Measurements from ENCODE around the gene ZNF331.

The ZNF331 gene

DNA sequence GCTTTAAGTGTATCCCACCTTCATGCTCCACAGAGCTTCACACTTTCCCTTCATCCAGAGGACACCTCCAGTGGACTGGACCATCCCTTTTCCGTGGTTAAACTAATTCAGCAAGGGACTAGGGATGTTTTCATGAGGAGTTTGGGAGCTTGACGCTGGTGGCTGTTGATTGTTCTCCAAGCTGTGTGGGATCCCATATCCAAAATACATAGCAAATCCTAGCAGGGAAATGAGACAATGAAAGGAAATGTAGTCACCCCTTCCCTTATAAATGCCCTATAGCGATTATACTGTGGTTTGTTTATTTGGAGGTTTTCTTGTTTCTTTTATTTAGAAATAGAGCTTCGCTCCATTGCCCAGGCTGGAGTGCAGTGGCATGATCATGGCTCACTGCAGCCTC lies 62.3 kb downstream of the ZNF331 start:
- Histone ChIP-seq H3K27ac (ENCODE audit: low read length, poor library complexity, severe bottlenecking) (no peak overlapping the region), H3K9me3 (ENCODE audit: control insufficient read depth, low read length) (peaks cover 9% of the 10 kb centered on the region), H2BK15ac (ENCODE audit: low read depth, poor library complexity, severe bottlenecking) (no peak overlapping the region), H2BK120ac (ENCODE audit: low read depth, low read length) (no peak overlapping the region), H3K27me3 (ENCODE audit: control insufficient read depth in 1 of 2, insufficient read depth in 1 of 2, low read length in 2 of 2) (no peaks in the 10 kb centered on the region), H3K18ac (ENCODE audit: low read depth in 1 of 2, low read length in 2 of 2) (no peak overlapping the region), H2AFZ (ENCODE audit: low read depth, low read length) (no peak overlapping the region), H3K4me2 (ENCODE audit: low read length, poor library complexity, severe bottlenecking) (no peak overlapping the region), H3K4ac (ENCODE audit: low read depth in 1 of 2, low read length in 2 of 2) (no peak overlapping the region), H4K8ac (ENCODE audit: low read length) (no peak overlapping the region), H3K79me1 (replicated peaks; ENCODE audit: low read length, poor library complexity, severe bottlenecking) (no peaks in the 10 kb centered on the region), H2AK5ac (ENCODE audit: low read length, severe bottlenecking) (no peak overlapping the region), H3K9ac (ENCODE audit: low read length) (no peak overlapping the region), H3K36me3 (ENCODE audit: control insufficient read depth in 1 of 2, insufficient read depth in 2 of 2, low read depth in 1 of 2, low read length in 2 of 2) (no peaks in the 10 kb centered on the region), H3K4me3 (ENCODE audit: insufficient read depth in 1 of 2, low read depth in 1 of 2, low read length in 2 of 2) (no peak overlapping the region), H3K14ac (ENCODE audit: low read length in 2 of 2) (no peak overlapping the region), H2BK12ac (ENCODE audit: low read length in 2 of 2) (no peak overlapping the region), H3K23ac (ENCODE audit: low read length in 2 of 2) (no peak overlapping the region), H2BK5ac (ENCODE audit: low read depth, low read length, poor library complexity, severe bottlenecking) (no peak overlapping the region), H4K91ac (ENCODE audit: low read length) (no peak overlapping the region), H3K4me1 (ENCODE audit: control insufficient read depth, insufficient read depth, low read depth, low read length) (no peaks in the 10 kb centered on the region)
- WGBS, result 95% methylated on average over 1 of the region's 4 CpGs
- no peak for DNase-seq

DNA sequence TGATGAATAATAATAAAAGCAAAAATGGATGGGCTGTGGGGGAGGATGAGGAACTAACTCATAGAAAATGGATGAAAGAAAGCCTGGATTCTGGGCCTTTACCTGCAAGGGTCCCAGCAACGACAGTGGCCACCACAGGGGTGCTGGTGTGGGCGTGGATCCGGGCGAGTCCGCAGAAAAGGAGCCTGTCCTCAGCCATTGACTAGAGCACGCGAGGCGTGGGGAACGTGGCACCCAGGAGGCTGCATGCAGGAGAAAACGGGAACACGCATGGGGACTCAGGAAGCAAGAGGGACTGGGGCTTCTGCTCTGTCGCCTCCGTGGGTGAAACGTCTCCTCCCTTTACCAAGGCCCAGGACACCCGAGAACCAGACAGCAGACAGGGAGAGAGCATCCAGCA lies 68.1 kb downstream of the ZNF331 start:
- Histone ChIP-seq H3K27me3 (ENCODE audit: control insufficient read depth in 1 of 2, insufficient read depth in 1 of 2, low read length in 2 of 2) (no peaks in the 10 kb centered on the region), H2AFZ (ENCODE audit: low read depth, low read length) (no peak overlapping the region), H3K9ac (ENCODE audit: low read length) (no peak overlapping the region), H2BK12ac (ENCODE audit: low read length in 2 of 2) (no peak overlapping the region), H3K4me2 (ENCODE audit: low read length, poor library complexity, severe bottlenecking) (no peak overlapping the region), H3K79me1 (replicated peaks; ENCODE audit: low read length, poor library complexity, severe bottlenecking) (no peaks in the 10 kb centered on the region), H2BK120ac (ENCODE audit: low read depth, low read length) (no peak overlapping the region), H4K8ac (ENCODE audit: low read length) (no peak overlapping the region), H3K18ac (ENCODE audit: low read depth in 1 of 2, low read length in 2 of 2) (no peak overlapping the region), H4K91ac (ENCODE audit: low read length) (no peak overlapping the region), H3K23ac (ENCODE audit: low read length in 2 of 2) (no peak overlapping the region), H3K4ac (ENCODE audit: low read depth in 1 of 2, low read length in 2 of 2) (no peak overlapping the region), H3K4me3 (ENCODE audit: insufficient read depth in 1 of 2, low read depth in 1 of 2, low read length in 2 of 2) (no peak overlapping the region), H2BK5ac (ENCODE audit: low read depth, low read length, poor library complexity, severe bottlenecking) (no peak overlapping the region), H2AK5ac (ENCODE audit: low read length, severe bottlenecking) (no peak overlapping the region), H2BK15ac (ENCODE audit: low read depth, poor library complexity, severe bottlenecking) (no peak overlapping the region), H3K14ac (ENCODE audit: low read length in 2 of 2) (no peak overlapping the region), H3K9me3 (ENCODE audit: control insufficient read depth, low read length) (peaks cover 5% of the 10 kb centered on the region), H3K27ac (ENCODE audit: low read length, poor library complexity, severe bottlenecking) (no peak overlapping the region), H3K36me3 (ENCODE audit: control insufficient read depth in 1 of 2, insufficient read depth in 2 of 2, low read depth in 1 of 2, low read length in 2 of 2) (no peaks in the 10 kb centered on the region), H3K4me1 (ENCODE audit: control insufficient read depth, insufficient read depth, low read depth, low read length) (no peaks in the 10 kb centered on the region)
- no peak for DNase-seq
- WGBS, result 89% methylated on average over 15 of the region's 15 CpGs

DNA sequence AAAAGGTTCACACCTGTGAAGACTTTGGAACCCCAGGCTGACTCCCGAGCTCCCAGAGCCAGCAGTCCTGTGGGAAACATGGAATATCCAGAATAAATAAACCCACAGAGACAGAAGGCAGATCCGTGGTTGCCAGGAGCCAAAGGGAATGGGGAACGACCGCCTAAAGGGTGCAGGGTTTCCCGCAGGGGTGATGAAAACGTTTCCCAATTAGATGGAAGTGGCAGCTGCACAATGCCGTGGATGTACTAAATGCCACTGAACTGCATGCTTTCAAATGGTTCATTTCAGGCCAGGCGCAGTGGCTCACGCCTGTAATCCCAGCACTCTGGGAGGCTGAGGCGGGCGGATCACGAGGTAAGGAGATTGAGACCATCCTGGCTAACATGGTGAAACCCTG lies 70.4 kb downstream of the ZNF331 start:
- Histone ChIP-seq H3K27me3 (ENCODE audit: control insufficient read depth in 1 of 2, insufficient read depth in 1 of 2, low read length in 2 of 2) (no peaks in the 10 kb centered on the region), H2BK5ac (ENCODE audit: low read depth, low read length, poor library complexity, severe bottlenecking) (no peak overlapping the region), H3K27ac (ENCODE audit: low read length, poor library complexity, severe bottlenecking) (no peak overlapping the region)

DNA sequence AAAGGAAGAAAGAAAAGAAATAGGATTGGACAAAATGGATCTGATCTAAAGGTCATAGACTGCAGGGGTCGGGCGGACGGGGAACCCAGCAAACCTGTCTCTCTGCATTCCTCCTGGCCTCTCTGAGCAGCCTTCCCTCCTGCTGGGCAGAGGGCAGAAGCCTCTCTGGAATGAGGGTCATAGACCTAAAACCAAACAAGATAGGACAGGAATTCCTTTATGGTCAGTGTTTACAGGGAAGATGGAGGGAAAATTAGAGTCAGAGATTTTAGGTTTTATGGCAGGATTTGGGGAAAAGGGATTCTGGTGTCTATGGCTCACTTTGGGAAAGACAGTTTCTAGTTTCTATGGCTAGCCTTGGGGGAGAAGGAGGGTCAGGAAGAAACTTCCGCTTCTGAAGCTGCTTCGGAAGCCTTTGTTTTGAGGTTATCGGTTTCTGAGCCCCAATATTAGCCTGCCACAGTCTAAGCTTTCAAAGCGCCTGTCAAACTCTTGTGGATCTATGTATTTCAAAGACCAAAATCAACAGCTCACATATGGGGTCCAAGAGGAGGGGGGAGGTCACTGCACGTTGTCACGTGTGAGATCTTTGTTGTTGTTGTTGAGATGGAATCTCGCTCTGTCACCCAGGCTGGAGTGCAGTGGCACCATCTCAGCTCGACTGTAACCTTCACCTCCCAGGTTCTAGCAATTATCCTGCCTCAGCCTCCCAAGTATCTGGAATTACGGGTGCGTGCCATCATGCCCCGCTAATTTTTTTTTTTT lies 75.0 kb downstream of the ZNF331 start:
- no peaks in the 10 kb centered on the region for H3K79me1 ChIP-seq (replicated peaks; ENCODE audit: low read length, poor library complexity, severe bottlenecking)
- H2BK120ac ChIP-seq (ENCODE audit: low read depth, low read length), result no peak overlapping the region
- H3K4me3 ChIP-seq (ENCODE audit: insufficient read depth in 1 of 2, low read depth in 1 of 2, low read length in 2 of 2), result no peak overlapping the region
- H4K8ac ChIP-seq (ENCODE audit: low read length), result no peak overlapping the region
- no peak overlapping the region for H2BK5ac ChIP-seq (ENCODE audit: low read depth, low read length, poor library complexity, severe bottlenecking)
- no peak overlapping the region for H2BK12ac ChIP-seq (ENCODE audit: low read length in 2 of 2)
- no peak overlapping the region for H3K18ac ChIP-seq (ENCODE audit: low read depth in 1 of 2, low read length in 2 of 2)
- peaks cover 4% of the 10 kb centered on the region for H3K9me3 ChIP-seq (ENCODE audit: control insufficient read depth, low read length)
- H3K9ac ChIP-seq (ENCODE audit: low read length), result no peak overlapping the region
- H3K4me2 ChIP-seq (ENCODE audit: low read length, poor library complexity, severe bottlenecking), result no peak overlapping the region
- no peak overlapping the region for H4K91ac ChIP-seq (ENCODE audit: low read length)
- no peak overlapping the region for H3K4ac ChIP-seq (ENCODE audit: low read depth in 1 of 2, low read length in 2 of 2)
- no peak overlapping the region for H2AK5ac ChIP-seq (ENCODE audit: low read length, severe bottlenecking)
- no peak overlapping the region for H3K27ac ChIP-seq (ENCODE audit: low read length, poor library complexity, severe bottlenecking)
- 74% methylated on average over 14 of the region's 14 CpGs for WGBS
- H3K36me3 ChIP-seq (ENCODE audit: control insufficient read depth in 1 of 2, insufficient read depth in 2 of 2, low read depth in 1 of 2, low read length in 2 of 2), result no peaks in the 10 kb centered on the region
- no peak overlapping the region for H2BK15ac ChIP-seq (ENCODE audit: low read depth, poor library complexity, severe bottlenecking)
- H3K27me3 ChIP-seq (ENCODE audit: control insufficient read depth in 1 of 2, insufficient read depth in 1 of 2, low read length in 2 of 2), result no peaks in the 10 kb centered on the region
- H3K4me1 ChIP-seq (ENCODE audit: control insufficient read depth, insufficient read depth, low read depth, low read length), result no peaks in the 10 kb centered on the region
- DNase-seq, result no peak
- H3K14ac ChIP-seq (ENCODE audit: low read length in 2 of 2), result no peak overlapping the region
- H2AFZ ChIP-seq (ENCODE audit: low read depth, low read length), result no peak overlapping the region
- H3K23ac ChIP-seq (ENCODE audit: low read length in 2 of 2), result no peak overlapping the region

More for the DNA sequence above, 70.4 kb downstream of the ZNF331 start:
- H4K91ac ChIP-seq (ENCODE audit: low read length), result no peak overlapping the region
- no peak overlapping the region for H2AFZ ChIP-seq (ENCODE audit: low read depth, low read length)
- no peak overlapping the region for H3K4me3 ChIP-seq (ENCODE audit: insufficient read depth in 1 of 2, low read depth in 1 of 2, low read length in 2 of 2)
- no peak overlapping the region for H3K4ac ChIP-seq (ENCODE audit: low read depth in 1 of 2, low read length in 2 of 2)
- 91% methylated on average over 11 of the region's 12 CpGs for WGBS
- H3K4me2 ChIP-seq (ENCODE audit: low read length, poor library complexity, severe bottlenecking), result no peak overlapping the region
- no peak overlapping the region for H3K18ac ChIP-seq (ENCODE audit: low read depth in 1 of 2, low read length in 2 of 2)
- H2AK5ac ChIP-seq (ENCODE audit: low read length, severe bottlenecking), result no peak overlapping the region
- no peak overlapping the region for H2BK12ac ChIP-seq (ENCODE audit: low read length in 2 of 2)
- H2BK15ac ChIP-seq (ENCODE audit: low read depth, poor library complexity, severe bottlenecking), result no peak overlapping the region
- no peak overlapping the region for H3K23ac ChIP-seq (ENCODE audit: low read length in 2 of 2)
- no peak for DNase-seq
- H3K14ac ChIP-seq (ENCODE audit: low read length in 2 of 2), result no peak overlapping the region
- H4K8ac ChIP-seq (ENCODE audit: low read length), result no peak overlapping the region
- H3K36me3 ChIP-seq (ENCODE audit: control insufficient read depth in 1 of 2, insufficient read depth in 2 of 2, low read depth in 1 of 2, low read length in 2 of 2), result no peaks in the 10 kb centered on the region
- H2BK120ac ChIP-seq (ENCODE audit: low read depth, low read length), result no peak overlapping the region
- H3K9ac ChIP-seq (ENCODE audit: low read length), result no peak overlapping the region
- no peaks in the 10 kb centered on the region for H3K4me1 ChIP-seq (ENCODE audit: control insufficient read depth, insufficient read depth, low read depth, low read length)
- peaks cover 5% of the 10 kb centered on the region for H3K9me3 ChIP-seq (ENCODE audit: control insufficient read depth, low read length)
- H3K79me1 ChIP-seq (replicated peaks; ENCODE audit: low read length, poor library complexity, severe bottlenecking), result no peaks in the 10 kb centered on the region
